ENCODE data around the gene SYNGR2.
"Not testable (repeated sequence)": the region's sequence is repeated elsewhere in the genome, so short reads cannot be mapped to it uniquely, and the experiment has no call there.

SYNGR2 gene

GRCh38 chr17:78129351-78130089, 38.9 kb upstream of the SYNGR2 start:
- in situ Hi-C loops (cut with MboI; ENCODE audit: low sequenced_read_pairs), result no loop called here

- in situ Hi-C loops (cut with MboI; ENCODE audit: low sequenced_read_pairs), result no loop called here
Observed at GRCh38 chr17:78130090-78130436, 38.3 kb upstream of the SYNGR2 start.

GRCh38 chr17:78130437-78131101, 37.8 kb upstream of the SYNGR2 start, which contains the start of gene TMC8:
Gene TMC8 (plus strand): TSS chr17:78130771. CDS start chr17:78131589, 818 bp downstream.
- in situ Hi-C loops (cut with MboI; ENCODE audit: low sequenced_read_pairs), result no loop called here

GRCh38 chr17:78131172-78132083, 37.0 kb upstream of the SYNGR2 start:
- in situ Hi-C loops (cut with MboI; ENCODE audit: low sequenced_read_pairs), result no loop called here

DNA sequence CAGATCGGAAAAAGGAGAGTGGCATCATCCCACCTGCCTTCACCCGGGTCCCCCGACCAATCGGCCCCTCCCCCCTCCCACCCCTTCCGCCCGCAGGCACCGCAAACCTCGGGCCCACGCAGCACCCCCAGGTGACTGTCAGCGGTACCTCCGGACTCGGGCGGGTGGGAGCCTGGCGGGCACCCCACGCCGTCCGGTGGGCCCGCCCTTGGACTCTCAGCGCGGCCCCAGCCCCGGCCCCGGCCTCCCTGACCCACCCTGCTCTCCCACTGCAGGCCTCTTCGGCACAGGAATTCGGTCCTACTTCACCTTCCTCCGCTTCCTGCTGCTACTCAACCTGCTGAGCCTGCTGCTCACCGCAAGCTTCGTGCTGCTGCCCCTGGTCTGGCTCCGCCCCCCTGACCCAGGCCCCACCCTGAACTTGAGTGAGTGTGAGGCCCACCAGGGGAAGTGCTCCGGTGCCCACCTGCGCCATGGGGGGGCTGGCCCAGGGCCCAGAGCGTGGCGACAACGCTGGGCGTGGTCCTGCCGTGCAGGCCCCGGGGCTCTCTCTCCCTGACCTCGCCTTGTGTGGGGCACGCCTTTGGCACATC, 36.2 kb upstream of the SYNGR2 start:
- in situ Hi-C loops (cut with MboI; ENCODE audit: low sequenced_read_pairs), result no loop called here

GRCh38 chr17:78132767-78133178, 35.6 kb upstream of the SYNGR2 start:
- in situ Hi-C loops (cut with MboI; ENCODE audit: low sequenced_read_pairs), result no loop called here

- in situ Hi-C loops (cut with MboI; ENCODE audit: low sequenced_read_pairs), result no loop called here
Observed at GRCh38 chr17:78133179-78133951, 35.0 kb upstream of the SYNGR2 start.

DNA sequence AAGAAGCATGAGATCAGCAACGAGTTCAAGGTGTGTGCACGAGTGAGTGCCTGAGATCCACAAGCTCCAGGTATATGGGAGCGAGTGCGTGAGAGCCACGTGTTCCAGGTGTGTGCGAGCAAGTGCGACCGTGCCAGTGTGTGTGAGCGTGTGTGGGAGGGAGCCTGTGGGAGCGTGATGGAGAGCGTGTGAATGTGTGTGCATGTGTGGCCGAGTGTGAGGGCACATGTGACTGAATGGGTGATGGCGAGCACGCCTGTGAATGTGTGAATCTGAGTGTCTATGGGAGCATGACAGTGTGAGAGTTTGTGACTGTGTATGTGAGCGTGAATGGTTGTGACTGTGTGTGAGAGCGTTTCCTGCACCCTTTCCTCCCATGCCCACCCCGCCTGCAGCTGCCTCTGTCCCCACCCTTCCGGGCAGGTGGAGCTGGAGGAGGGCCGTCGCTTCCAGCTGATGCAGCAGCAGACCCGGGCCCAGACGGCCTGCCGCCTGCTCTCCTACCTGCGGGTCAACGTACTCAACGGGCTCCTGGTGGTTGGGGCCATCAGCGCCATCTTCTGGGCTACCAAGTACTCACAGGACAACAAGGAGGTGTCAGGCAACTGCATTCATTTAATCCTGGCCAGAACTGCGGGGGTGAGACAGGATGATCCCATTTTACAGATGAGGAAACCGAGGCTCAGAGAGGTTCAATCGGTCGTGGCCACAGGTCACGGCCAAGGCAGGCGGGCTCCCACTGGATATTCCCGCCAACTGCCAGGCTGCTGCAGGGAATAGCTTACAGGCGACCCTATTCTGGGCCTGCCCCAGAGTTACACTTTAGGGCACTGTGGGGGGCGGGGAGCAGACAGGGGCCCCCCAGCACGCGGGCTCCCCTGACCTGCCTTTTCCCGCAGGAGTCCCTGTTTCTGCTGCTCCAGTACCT, 34.1 kb upstream of the SYNGR2 start:
- in situ Hi-C loops (cut with MboI; ENCODE audit: low sequenced_read_pairs), result no loop called here

DNA sequence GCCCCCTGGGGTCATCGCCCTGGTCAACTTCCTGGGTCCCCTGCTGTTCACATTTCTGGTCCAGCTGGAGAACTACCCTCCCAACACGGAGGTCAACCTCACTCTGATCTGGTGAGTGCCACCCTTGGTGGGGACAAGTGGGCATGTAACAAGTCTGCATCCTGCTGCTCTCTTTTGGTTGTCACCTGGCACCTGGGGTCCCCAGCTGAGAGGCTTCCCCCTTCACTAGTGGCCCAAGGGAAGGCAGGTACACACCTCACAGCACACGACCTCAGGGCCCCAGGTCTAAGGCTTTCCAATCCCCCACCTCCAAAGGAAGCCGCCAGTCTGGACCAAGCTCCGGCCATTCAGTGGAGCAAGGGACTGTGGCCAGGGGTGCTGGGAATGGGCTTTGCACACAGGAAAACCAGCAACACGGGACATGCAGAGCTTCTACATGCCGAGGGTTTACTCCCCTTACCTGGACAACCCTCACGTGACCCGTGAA, 33.4 kb upstream of the SYNGR2 start:
- in situ Hi-C loops (cut with MboI; ENCODE audit: low sequenced_read_pairs), result no loop called here

DNA sequence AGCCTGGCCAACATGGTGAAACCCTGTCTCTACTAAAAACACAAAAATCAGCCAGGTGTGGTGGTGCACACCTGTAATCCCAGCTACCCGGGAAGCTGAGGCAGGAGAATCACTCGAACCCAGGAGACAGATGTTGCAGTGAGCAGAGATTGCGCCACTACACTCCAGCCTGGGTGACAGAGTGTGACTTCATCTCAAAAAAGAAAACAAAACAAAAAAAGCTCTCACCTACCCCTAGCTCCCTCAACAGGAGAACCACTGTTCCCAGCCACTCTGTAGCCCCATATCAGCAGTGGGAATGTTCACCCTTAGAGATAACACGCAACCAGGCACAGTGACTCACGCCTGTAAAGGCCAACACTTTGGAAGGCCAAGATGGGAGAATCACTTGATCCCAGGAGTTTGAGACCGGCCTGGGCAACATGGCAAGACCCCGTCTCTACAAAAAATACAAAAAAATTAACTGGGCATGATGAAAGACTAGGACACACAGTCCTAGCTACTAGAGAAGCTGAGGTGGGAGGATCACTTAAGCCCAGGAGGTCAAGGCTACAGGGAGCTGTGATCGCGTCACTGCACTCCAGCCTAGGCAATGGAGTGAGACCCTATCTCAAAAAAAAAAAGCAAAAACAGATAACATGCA, 32.4 kb upstream of the SYNGR2 start:
- in situ Hi-C loops (cut with MboI; ENCODE audit: low sequenced_read_pairs), result no loop called here

DNA sequence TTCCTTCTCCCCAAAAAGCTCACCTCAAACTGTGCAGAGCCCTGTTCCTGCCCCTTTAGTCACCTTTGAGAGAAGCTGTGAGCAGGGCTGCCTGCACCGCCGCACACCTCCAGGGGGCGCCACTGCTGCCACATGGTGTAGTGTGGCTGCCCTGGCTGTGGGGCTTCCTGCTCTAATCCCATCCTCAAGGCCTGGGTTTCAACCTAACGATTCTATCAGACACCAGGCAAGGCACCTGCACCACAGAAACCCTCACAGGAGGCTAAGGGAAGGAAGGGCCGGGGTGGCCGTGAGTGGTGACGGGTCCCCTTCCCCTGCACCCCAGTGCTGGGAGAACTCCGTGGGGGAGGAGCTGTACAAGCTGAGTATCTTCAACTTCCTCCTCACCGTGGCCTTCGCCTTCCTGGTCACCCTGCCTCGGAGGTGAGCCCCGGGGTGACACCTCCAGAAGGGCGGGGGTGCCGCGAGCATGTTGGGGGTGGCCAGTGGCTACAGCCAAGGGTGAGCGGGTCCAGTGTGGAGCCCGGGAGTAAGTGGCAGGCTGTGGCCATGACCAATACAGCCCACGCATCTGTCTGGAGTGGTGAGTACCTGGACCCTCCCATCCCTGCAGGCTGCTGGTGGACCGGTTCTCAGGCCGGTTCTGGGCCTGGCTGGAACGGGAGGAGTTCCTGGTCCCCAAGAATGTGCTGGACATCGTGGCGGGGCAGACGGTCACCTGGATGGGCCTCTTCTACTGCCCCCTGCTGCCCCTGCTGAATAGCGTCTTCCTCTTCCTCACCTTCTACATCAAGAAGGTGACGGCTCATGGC, 30.8 kb upstream of the SYNGR2 start:
- in situ Hi-C loops (cut with MboI; ENCODE audit: low sequenced_read_pairs), result no loop called here

GRCh38 chr17:78138204-78139060, 29.9 kb upstream of the SYNGR2 start:
- in situ Hi-C loops (cut with MboI; ENCODE audit: low sequenced_read_pairs), result no loop called here

- in situ Hi-C loops (cut with MboI; ENCODE audit: low sequenced_read_pairs), result not testable (repeated sequence)
Observed at GRCh38 chr17:78139861-78140168, 28.6 kb upstream of the SYNGR2 start.

DNA sequence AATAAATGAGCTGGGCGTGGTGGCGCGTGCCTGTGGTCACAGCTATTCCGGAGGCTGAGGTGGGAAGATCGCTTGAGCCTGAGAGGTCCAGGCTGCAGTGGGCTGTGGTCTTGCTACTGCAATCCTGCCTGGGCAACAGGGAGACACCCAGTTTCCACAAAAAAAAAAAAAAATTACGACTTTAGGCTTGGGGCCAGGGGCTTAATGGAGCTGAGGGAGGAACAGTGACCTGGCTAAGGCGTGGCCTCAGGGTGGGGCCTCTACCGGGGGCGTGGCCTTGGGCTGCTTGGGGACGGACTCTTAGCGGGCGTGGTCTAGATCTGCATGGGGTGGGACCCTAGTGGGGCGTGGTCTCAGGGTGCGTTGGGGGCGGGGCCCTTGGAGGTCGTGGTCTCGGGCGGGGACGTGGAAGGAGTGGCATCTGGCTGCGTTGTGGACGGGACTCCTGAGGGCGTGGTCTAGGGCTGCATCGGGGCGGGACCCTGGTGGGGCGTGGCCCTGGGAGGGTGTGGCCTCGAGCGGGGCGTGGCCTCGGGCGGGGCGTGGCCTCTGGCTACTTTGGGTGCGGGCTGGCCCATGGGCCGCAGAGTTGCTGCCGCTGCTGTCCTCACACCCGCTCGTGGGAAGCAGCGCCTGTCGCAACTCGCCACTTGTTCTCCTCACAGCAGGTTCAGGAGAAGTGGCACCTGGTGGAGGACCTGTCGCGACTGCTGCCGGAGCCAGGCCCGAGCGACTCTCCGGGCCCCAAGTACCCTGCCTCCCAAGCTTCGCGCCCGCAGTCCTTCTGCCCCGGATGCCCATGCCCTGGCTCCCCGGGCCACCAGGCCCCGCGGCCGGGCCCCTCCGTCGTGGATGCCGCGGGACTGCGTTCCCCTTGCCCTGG, 28.0 kb upstream of the SYNGR2 start:
- in situ Hi-C loops (cut with MboI; ENCODE audit: low sequenced_read_pairs), result no loop called here

- in situ Hi-C loops (cut with MboI; ENCODE audit: low sequenced_read_pairs), result no loop called here
Observed at GRCh38 chr17:78141437-78142118, 26.8 kb upstream of the SYNGR2 start.

Measured in hTERT RPE-1 (cell line).